Measurements from ENCODE around the gene BBOX1. TPM values are rescaled to one million over a fixed set of nuclear protein-coding genes. Genes with fewer than 3 reads are reported as not detected.

The BBOX1 gene
- total RNA-seq = not detected in 2 replicates

DNA sequence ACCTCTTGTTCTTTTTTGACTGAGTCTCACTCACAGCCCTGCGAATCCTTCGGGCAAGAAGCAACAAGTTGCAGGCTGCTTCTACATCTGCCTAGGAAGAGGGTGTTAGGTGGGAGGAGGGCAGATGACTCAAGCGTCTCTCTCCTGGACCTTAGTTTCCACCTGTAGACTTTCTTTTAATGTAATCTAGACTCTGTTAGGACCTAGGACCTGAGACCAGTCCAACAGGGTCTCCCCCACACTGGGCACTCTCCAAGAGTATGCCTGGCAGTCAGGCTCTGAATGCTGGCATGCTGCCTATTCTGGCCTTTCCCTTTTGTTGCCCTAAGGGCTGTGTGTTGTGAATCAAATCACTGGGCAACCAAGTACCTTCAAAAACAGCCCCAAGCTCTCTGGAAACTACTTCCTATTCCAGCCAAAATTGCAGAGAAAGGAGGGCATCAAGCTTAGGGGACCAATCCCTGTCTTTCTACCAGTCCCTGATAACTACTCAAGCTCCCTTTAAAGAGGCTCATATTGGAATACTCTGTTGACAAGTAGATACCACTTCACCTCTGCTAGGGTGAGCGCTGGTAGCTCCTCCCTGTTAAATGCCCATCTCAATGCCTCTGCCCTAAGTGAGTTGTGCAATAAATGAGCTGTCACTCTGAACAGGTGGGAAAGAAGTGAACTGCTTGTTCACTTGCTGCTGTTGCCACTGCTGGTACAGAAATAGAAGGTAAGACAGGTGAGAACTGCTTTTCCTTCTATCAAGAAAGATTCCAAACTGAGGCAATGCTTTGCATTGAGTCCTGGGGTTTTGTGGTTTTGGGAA, at the start of gene BBOX1:
Gene BBOX1 (plus strand): TSS at position 514 of the 814 bp plus-strand sequence. CDS start 14,616 bp downstream, outside the sequence.
- Histone ChIP-seq H3K27me3 (ENCODE audit: control insufficient read depth, insufficient read depth, low read length) (no peaks in the 10 kb centered on the region), H3K36me3 (ENCODE audit: control insufficient read depth, insufficient read depth, low read length) (no peaks in the 10 kb centered on the region), H3K4me3 (ENCODE audit: low read depth, low read length) (no peak within 1 kb of the TSS)
- no peak for DNase-seq (ENCODE audit: low read depth)
- TF ChIP-seq, protein P1, sequence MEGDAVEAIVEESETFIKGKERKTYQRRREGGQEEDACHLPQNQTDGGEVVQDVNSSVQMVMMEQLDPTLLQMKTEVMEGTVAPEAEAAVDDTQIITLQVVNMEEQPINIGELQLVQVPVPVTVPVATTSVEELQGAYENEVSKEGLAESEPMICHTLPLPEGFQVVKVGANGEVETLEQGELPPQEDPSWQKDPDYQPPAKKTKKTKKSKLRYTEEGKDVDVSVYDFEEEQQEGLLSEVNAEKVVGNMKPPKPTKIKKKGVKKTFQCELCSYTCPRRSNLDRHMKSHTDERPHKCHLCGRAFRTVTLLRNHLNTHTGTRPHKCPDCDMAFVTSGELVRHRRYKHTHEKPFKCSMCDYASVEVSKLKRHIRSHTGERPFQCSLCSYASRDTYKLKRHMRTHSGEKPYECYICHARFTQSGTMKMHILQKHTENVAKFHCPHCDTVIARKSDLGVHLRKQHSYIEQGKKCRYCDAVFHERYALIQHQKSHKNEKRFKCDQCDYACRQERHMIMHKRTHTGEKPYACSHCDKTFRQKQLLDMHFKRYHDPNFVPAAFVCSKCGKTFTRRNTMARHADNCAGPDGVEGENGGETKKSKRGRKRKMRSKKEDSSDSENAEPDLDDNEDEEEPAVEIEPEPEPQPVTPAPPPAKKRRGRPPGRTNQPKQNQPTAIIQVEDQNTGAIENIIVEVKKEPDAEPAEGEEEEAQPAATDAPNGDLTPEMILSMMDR (IDR thresholded peaks at IDR 0.05; ENCODE audit: insufficient read depth, low read length, poor library complexity, severe bottlenecking) = no peak

GRCh38 chr11:26992031-26992541, 48.5 kb upstream of the BBOX1 start:
- no peaks in the 10 kb centered on the region for H3K36me3 ChIP-seq (ENCODE audit: control insufficient read depth, insufficient read depth, low read length)
- peak; percentile 28 for DNase-seq (ENCODE audit: low read depth)

GRCh38 chr11:26993965-26994457, 46.6 kb upstream of the BBOX1 start, which contains the start of gene FIBIN:
Gene FIBIN (plus strand): TSS chr11:26994112. CDS start chr11:26994527, 415 bp downstream.
- TF ChIP-seq, protein P1 (IDR thresholded peaks at IDR 0.05; ENCODE audit: insufficient read depth, low read length, poor library complexity, severe bottlenecking) = no peak
- H3K36me3 ChIP-seq (ENCODE audit: control insufficient read depth, insufficient read depth, low read length) = no peaks in the 10 kb centered on the region
- H3K27me3 ChIP-seq (ENCODE audit: control insufficient read depth, insufficient read depth, low read length) = peaks cover 10% of the 10 kb centered on the region
- peak within 1 kb of the TSS; percentile 37 for H3K4me3 ChIP-seq (ENCODE audit: low read depth, low read length)
- no peak for DNase-seq (ENCODE audit: low read depth)

More at GRCh38 chr11:26992031-26992541, 48.5 kb upstream of the BBOX1 start:
- H3K4me3 ChIP-seq (ENCODE audit: low read depth, low read length) = no peak overlapping the region
- TF ChIP-seq, protein P1 (IDR thresholded peaks at IDR 0.05; ENCODE audit: insufficient read depth, low read length, poor library complexity, severe bottlenecking) = no peak
- H3K27me3 ChIP-seq (ENCODE audit: control insufficient read depth, insufficient read depth, low read length) = peaks cover 10% of the 10 kb centered on the region

DNA sequence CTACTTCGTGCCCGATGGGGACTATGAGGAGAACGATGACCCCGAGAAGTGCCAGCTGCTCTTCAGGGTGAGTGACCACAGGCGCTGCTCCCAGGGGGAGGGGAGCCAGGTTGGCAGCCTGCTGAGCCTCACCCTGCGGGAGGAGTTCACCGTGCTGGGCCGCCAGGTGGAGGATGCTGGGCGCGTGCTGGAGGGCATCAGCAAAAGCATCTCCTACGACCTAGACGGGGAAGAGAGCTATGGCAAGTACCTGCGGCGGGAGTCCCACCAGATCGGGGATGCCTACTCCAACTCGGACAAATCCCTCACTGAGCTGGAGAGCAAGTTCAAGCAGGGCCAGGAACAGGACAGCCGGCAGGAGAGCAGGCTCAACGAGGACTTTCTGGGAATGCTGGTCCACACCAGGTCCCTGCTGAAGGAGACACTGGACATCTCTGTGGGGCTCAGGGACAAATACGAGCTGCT, 46.0 kb upstream of the BBOX1 start:
- no peaks in the 10 kb centered on the region for H3K36me3 ChIP-seq (ENCODE audit: control insufficient read depth, insufficient read depth, low read length)
- DNase-seq (ENCODE audit: low read depth) = no peak
- TF ChIP-seq, protein P1 (IDR thresholded peaks at IDR 0.05; ENCODE audit: insufficient read depth, low read length, poor library complexity, severe bottlenecking) = no peak
- H3K27me3 ChIP-seq (ENCODE audit: control insufficient read depth, insufficient read depth, low read length) = peaks cover 10% of the 10 kb centered on the region
- peak overlapping the region; percentile 37 for H3K4me3 ChIP-seq (ENCODE audit: low read depth, low read length)

- no peak for DNase-seq (ENCODE audit: low read depth)
- no peak overlapping the region for H3K4me3 ChIP-seq (ENCODE audit: low read depth, low read length)
- H3K27me3 ChIP-seq (ENCODE audit: control insufficient read depth, insufficient read depth, low read length) = peaks cover 10% of the 10 kb centered on the region
- TF ChIP-seq, protein P1 (IDR thresholded peaks at IDR 0.05; ENCODE audit: insufficient read depth, low read length, poor library complexity, severe bottlenecking) = no peak
- H3K36me3 ChIP-seq (ENCODE audit: control insufficient read depth, insufficient read depth, low read length) = no peaks in the 10 kb centered on the region
These were observed 44.7 kb upstream of the BBOX1 start for GRCh38 chr11:26995701-26996460.
